ENCODE results near the gene KIF2C. TPM values are rescaled to one million over a fixed set of nuclear protein-coding genes. Genes with fewer than 3 reads are reported as not detected.

The KIF2C gene
- polyA plus RNA-seq, 1 donor from 2014 or later: 1.5 TPM

DNA sequence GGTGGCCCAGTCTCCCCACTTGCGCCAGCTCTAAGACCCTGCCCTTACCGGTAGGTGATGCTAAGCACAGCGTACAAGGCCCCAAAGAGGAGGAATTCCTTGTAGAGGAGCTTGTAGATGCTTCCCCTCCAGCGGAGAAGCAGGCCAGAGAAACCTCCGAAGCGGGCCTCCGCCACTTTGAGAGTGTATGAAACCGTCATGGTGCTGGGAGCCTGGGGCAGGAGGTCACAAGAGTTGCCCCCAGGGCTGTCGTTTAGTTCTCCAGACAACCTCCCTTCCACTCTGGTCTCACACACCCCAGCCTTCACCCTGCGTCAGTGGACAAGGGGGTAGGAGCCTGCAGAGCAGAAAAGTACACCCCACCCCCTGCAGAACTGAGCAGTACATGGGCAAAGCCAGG is 47.9 kb downstream of the KIF2C start:
- H3K9me2 ChIP-seq (ENCODE audit: insufficient read depth, low read length): no peaks in the 10 kb centered on the region
- TF ChIP-seq, protein P1, sequence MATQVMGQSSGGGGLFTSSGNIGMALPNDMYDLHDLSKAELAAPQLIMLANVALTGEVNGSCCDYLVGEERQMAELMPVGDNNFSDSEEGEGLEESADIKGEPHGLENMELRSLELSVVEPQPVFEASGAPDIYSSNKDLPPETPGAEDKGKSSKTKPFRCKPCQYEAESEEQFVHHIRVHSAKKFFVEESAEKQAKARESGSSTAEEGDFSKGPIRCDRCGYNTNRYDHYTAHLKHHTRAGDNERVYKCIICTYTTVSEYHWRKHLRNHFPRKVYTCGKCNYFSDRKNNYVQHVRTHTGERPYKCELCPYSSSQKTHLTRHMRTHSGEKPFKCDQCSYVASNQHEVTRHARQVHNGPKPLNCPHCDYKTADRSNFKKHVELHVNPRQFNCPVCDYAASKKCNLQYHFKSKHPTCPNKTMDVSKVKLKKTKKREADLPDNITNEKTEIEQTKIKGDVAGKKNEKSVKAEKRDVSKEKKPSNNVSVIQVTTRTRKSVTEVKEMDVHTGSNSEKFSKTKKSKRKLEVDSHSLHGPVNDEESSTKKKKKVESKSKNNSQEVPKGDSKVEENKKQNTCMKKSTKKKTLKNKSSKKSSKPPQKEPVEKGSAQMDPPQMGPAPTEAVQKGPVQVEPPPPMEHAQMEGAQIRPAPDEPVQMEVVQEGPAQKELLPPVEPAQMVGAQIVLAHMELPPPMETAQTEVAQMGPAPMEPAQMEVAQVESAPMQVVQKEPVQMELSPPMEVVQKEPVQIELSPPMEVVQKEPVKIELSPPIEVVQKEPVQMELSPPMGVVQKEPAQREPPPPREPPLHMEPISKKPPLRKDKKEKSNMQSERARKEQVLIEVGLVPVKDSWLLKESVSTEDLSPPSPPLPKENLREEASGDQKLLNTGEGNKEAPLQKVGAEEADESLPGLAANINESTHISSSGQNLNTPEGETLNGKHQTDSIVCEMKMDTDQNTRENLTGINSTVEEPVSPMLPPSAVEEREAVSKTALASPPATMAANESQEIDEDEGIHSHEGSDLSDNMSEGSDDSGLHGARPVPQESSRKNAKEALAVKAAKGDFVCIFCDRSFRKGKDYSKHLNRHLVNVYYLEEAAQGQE (IDR thresholded peaks at IDR 0.05; ENCODE audit: borderline replicate concordance): no peak
- TF ChIP-seq TAF1 (IDR thresholded peaks at IDR 0.05; ENCODE audit: low read depth) (no peak), RAD21 (conservative IDR thresholded peaks at IDR 0.05) (no peak), CTCF (IDR thresholded peaks at IDR 0.05; ENCODE audit: poor library complexity, severe bottlenecking) (no peak), POLR2AphosphoS5 (IDR thresholded peaks at IDR 0.05) (no peak), MXI1 (conservative IDR thresholded peaks at IDR 0.05; ENCODE audit: poor library complexity, severe bottlenecking) (no peak), EP300 (conservative IDR thresholded peaks at IDR 0.05; ENCODE audit: poor library complexity, severe bottlenecking) (no peak), SMC3 (conservative IDR thresholded peaks at IDR 0.05; ENCODE audit: poor library complexity) (no peak), EZH2 (IDR thresholded peaks at IDR 0.05; ENCODE audit: borderline replicate concordance, insufficient read depth, low read length, poor library complexity, severe bottlenecking) (no peak)
- no peak overlapping the region for H3K4me3 ChIP-seq (ENCODE audit: low read length)
- no peak overlapping the region for H3K4me2 ChIP-seq (ENCODE audit: low read length)
- H3K79me2 ChIP-seq (replicated peaks; ENCODE audit: insufficient read depth, low read length): no peaks in the 10 kb centered on the region
- no peaks in the 10 kb centered on the region for H3F3A ChIP-seq (ENCODE audit: insufficient read depth, low read length, poor library complexity, severe bottlenecking)
- no peaks in the 10 kb centered on the region for H3K36me3 ChIP-seq (ENCODE audit: insufficient read depth, low read length)
- no peak overlapping the region for H3K9ac ChIP-seq (ENCODE audit: low read length)
- no peak overlapping the region for H2AFZ ChIP-seq (ENCODE audit: low read depth, low read length)
- H3K27me3 ChIP-seq (ENCODE audit: insufficient read depth, low read depth, low read length): peaks cover 24% of the 10 kb centered on the region
- H3K9me3 ChIP-seq (ENCODE audit: low read length): no peaks in the 10 kb centered on the region
- no peaks in the 10 kb centered on the region for H4K20me1 ChIP-seq (ENCODE audit: insufficient read depth)
- no peak overlapping the region for H3K27ac ChIP-seq (ENCODE audit: low read length)

GRCh38 chr1:44788120-44788860 is 48.7 kb downstream of the KIF2C start, which contains the start of gene BEST4:
TSS of gene BEST4 (minus strand) at chr1:44788170. CDS start at chr1:44787705, 465 bp downstream.
- no peak for TF ChIP-seq RAD21 (conservative IDR thresholded peaks at IDR 0.05)
- TF ChIP-seq CTCF (IDR thresholded peaks at IDR 0.05; ENCODE audit: poor library complexity, severe bottlenecking): no peak
- no peak for TF ChIP-seq TAF1 (IDR thresholded peaks at IDR 0.05; ENCODE audit: low read depth)
- TF ChIP-seq, protein P1 (IDR thresholded peaks at IDR 0.05; ENCODE audit: borderline replicate concordance): no peak
- Histone ChIP-seq H2AFZ (ENCODE audit: low read depth, low read length) (no peak within 1 kb of the TSS), H3K36me3 (ENCODE audit: insufficient read depth, low read length) (no peaks in the 10 kb centered on the region), H3K9me2 (ENCODE audit: insufficient read depth, low read length) (no peaks in the 10 kb centered on the region), H3K4me2 (ENCODE audit: low read length) (no peak within 1 kb of the TSS), H3K27me3 (ENCODE audit: insufficient read depth, low read depth, low read length) (peaks cover 24% of the 10 kb centered on the region), H3K4me3 (ENCODE audit: low read length) (no peak within 1 kb of the TSS), H3F3A (ENCODE audit: insufficient read depth, low read length, poor library complexity, severe bottlenecking) (no peaks in the 10 kb centered on the region), H3K79me2 (replicated peaks; ENCODE audit: insufficient read depth, low read length) (no peaks in the 10 kb centered on the region), H3K27ac (ENCODE audit: low read length) (no peak within 1 kb of the TSS), H3K9ac (ENCODE audit: low read length) (no peak within 1 kb of the TSS), H4K20me1 (ENCODE audit: insufficient read depth) (no peaks in the 10 kb centered on the region), H3K9me3 (ENCODE audit: low read length) (no peaks in the 10 kb centered on the region)

Measured in neural cell (in vitro differentiated cells).